Activated CD4-positive, alpha-beta T cell treated with anti-CD3 and anti-CD28 coated beads, Interleukin-10, Interleukin-2, amounts not matched to agents 100 ng/mL and 50 ng/mL, durations not matched to agents 16 hours and 8 hours (primary cell): ENCODE measurements around the gene PRL.

Source experiments
- DNase-seq: peaks from one replicate; pipeline ENCODE4 v3.0.0-alpha.2; 2020

Gene PRL

GRCh38 chr6:22296936-22297335 lies at the start of gene PRL:
TSS of gene PRL (minus strand) at chr6:22297036. CDS start at chr6:22296982, 54 bp downstream.
- DNase-seq = no peak

GRCh38 chr6:22343864-22344263 lies 47.0 kb upstream of the PRL start:
- DNase-seq = no peak

GRCh38 chr6:22334778-22335177 lies 37.9 kb upstream of the PRL start:
- DNase-seq = no peak

GRCh38 chr6:22333802-22334201 lies 37.0 kb upstream of the PRL start:
- no peak for DNase-seq

- no peak for DNase-seq
Observed at GRCh38 chr6:22332711-22333110, 35.9 kb upstream of the PRL start.

GRCh38 chr6:22332216-22332615 lies 35.4 kb upstream of the PRL start:
- no peak for DNase-seq

- DNase-seq = no peak
Observed at GRCh38 chr6:22330941-22331340, 34.1 kb upstream of the PRL start.

GRCh38 chr6:22328474-22328873 lies 31.6 kb upstream of the PRL start:
- no peak for DNase-seq

GRCh38 chr6:22327881-22328280 lies 31.0 kb upstream of the PRL start:
- no peak for DNase-seq

- no peak for DNase-seq
Observed at GRCh38 chr6:22326500-22326899, 29.7 kb upstream of the PRL start.

- DNase-seq = no peak
Observed at GRCh38 chr6:22325481-22325880, 28.6 kb upstream of the PRL start.

GRCh38 chr6:22323848-22324247 lies 27.0 kb upstream of the PRL start:
- no peak for DNase-seq

GRCh38 chr6:22322103-22323030 lies 25.5 kb upstream of the PRL start:
- DNase-seq = no peak

- no peak for DNase-seq
Observed at GRCh38 chr6:22320750-22321149, 23.9 kb upstream of the PRL start.

- no peak for DNase-seq
Observed at GRCh38 chr6:22318404-22318803, 21.6 kb upstream of the PRL start.

- no peak for DNase-seq
Observed at GRCh38 chr6:22313796-22314195, 17.0 kb upstream of the PRL start.

GRCh38 chr6:22308939-22309338 lies 12.1 kb upstream of the PRL start:
- no peak for DNase-seq

- no peak for DNase-seq
Observed at GRCh38 chr6:22306741-22307466, 10.1 kb upstream of the PRL start.

GRCh38 chr6:22302838-22303237 lies 6.0 kb upstream of the PRL start:
- DNase-seq = no peak

GRCh38 chr6:22300273-22300998 lies 3.6 kb upstream of the PRL start:
- DNase-seq = no peak

- no peak for DNase-seq
Observed at GRCh38 chr6:22298475-22298890, 1.6 kb upstream of the PRL start.

GRCh38 chr6:22296067-22296466 lies 769 bp downstream of the PRL start:
- DNase-seq = no peak

- no peak for DNase-seq
Observed at GRCh38 chr6:22295145-22295544, 1.7 kb downstream of the PRL start.
